HT1080 (cell line): Measurements from ENCODE around the gene ADARB1. TPM values are rescaled to one million over a fixed set of nuclear protein-coding genes. Genes with fewer than 3 reads are reported as not detected.

ENCODE experiments used
- DNase-seq: peaks from one replicate; pipeline ENCODE4 v3.0.0-alpha.2; 2015; ENCODE audit warnings: low read depth
- total RNA-seq: library from RNA; depleted of rRNA; stranded (reverse); fragments of >200 nt; shearing (Covaris generic); gene quantifications from 2 replicates; pipeline ENCODE4 v1.2.3, GENCODE V29; 2014

ADARB1 gene
- total RNA-seq, 1 experiment from 2014 or later: 22.4 TPM

- no peak for DNase-seq
These were observed 19.3 kb upstream of the ADARB1 start for GRCh38 chr21:45054927-45055612.

GRCh38 chr21:45055861-45056260 is 18.5 kb upstream of the ADARB1 start:
- no peak for DNase-seq

- DNase-seq: no peak
These were observed 18.0 kb upstream of the ADARB1 start for GRCh38 chr21:45056296-45056904.

- DNase-seq: no peak
These were observed 17.3 kb upstream of the ADARB1 start for GRCh38 chr21:45056917-45057560.

GRCh38 chr21:45057886-45058285 is 16.5 kb upstream of the ADARB1 start:
- DNase-seq: no peak

GRCh38 chr21:45059121-45059520 is 15.3 kb upstream of the ADARB1 start:
- DNase-seq: no peak

GRCh38 chr21:45060089-45060488 is 14.3 kb upstream of the ADARB1 start:
- DNase-seq: no peak

GRCh38 chr21:45060675-45061311 is 13.6 kb upstream of the ADARB1 start:
- DNase-seq: no peak

GRCh38 chr21:45064091-45064490 is 10.3 kb upstream of the ADARB1 start:
- no peak for DNase-seq

GRCh38 chr21:45064618-45065399 is 9.6 kb upstream of the ADARB1 start:
- DNase-seq: no peak

GRCh38 chr21:45067462-45068285 is 6.7 kb upstream of the ADARB1 start:
- DNase-seq: no peak

GRCh38 chr21:45069085-45069484 is 5.3 kb upstream of the ADARB1 start:
- no peak for DNase-seq

GRCh38 chr21:45069711-45070110 is 4.7 kb upstream of the ADARB1 start:
- DNase-seq: no peak

- no peak for DNase-seq
These were observed 3.1 kb upstream of the ADARB1 start for GRCh38 chr21:45071078-45071873.

GRCh38 chr21:45071874-45072737 is 2.3 kb upstream of the ADARB1 start:
- DNase-seq: no peak

- DNase-seq: no peak
These were observed 1.6 kb upstream of the ADARB1 start for GRCh38 chr21:45072738-45073300.

GRCh38 chr21:45073301-45074047 is 906 bp upstream of the ADARB1 start:
- DNase-seq: no peak
